ENCODE measurements around the gene MRGPRF. TPM values are rescaled to one million over a fixed set of nuclear protein-coding genes. Genes with fewer than 3 reads are reported as not detected.
A peak's percentile ranks its signal among the peaks of the same experiment; 100 is the strongest.

The MRGPRF gene
- total RNA-seq, 1 donor from 2014 or later = 13.2 TPM

GRCh38 chr11:69051381-69052342, 38.6 kb upstream of the MRGPRF start:
- ATAC-seq (no peak), DNase-seq (no peak)
- H3K4me1 ChIP-seq = peaks cover 16% of the 10 kb centered on the region
- peaks cover 8% of the 10 kb centered on the region for H3K36me3 ChIP-seq
- no peak for TF ChIP-seq CTCF (IDR thresholded peaks at IDR 0.05)
- no peaks in the 10 kb centered on the region for H3K27me3 ChIP-seq
- no peak overlapping the region for H3K4me3 ChIP-seq
- H3K27ac ChIP-seq = no peak overlapping the region
- no peaks in the 10 kb centered on the region for H3K9me3 ChIP-seq
- intact Hi-C loops (cut with DNase I) = no loop called here

GRCh38 chr11:69050592-69051380, 37.7 kb upstream of the MRGPRF start:
- no peak for DNase-seq
- Histone ChIP-seq H3K9me3 (no peaks in the 10 kb centered on the region), H3K27ac (no peak overlapping the region), H3K4me1 (peaks cover 16% of the 10 kb centered on the region), H3K27me3 (no peaks in the 10 kb centered on the region), H3K36me3 (peaks cover 8% of the 10 kb centered on the region), H3K4me3 (no peak overlapping the region)
- TF ChIP-seq CTCF (IDR thresholded peaks at IDR 0.05) = no peak
- no peak for ATAC-seq
- intact Hi-C loops (cut with DNase I) = no loop called here

GRCh38 chr11:69049490-69049867, 36.4 kb upstream of the MRGPRF start:
- DNase-seq (peak; percentile 80), ATAC-seq (peak; percentile 65)
- intact Hi-C loops (cut with DNase I) = no loop called here
- no peaks in the 10 kb centered on the region for H3K36me3 ChIP-seq
- H3K27ac ChIP-seq = peak overlapping the region; percentile 85
- H3K4me3 ChIP-seq = peak overlapping the region; percentile 98
- no peaks in the 10 kb centered on the region for H3K9me3 ChIP-seq
- no peaks in the 10 kb centered on the region for H3K27me3 ChIP-seq
- no peak for TF ChIP-seq CTCF (IDR thresholded peaks at IDR 0.05)
- peaks cover 16% of the 10 kb centered on the region for H3K4me1 ChIP-seq

GRCh38 chr11:69048694-69049489, 35.8 kb upstream of the MRGPRF start, which contains the start of gene TPCN2:
Gene TPCN2, plus strand, starts transcription at chr11:69048932. Its CDS starts 66 bp downstream, at chr11:69048998.
- Histone ChIP-seq H3K9me3 (no peaks in the 10 kb centered on the region), H3K4me3 (peak within 1 kb of the TSS; percentile 98), H3K4me1 (peaks cover 21% of the 10 kb centered on the region), H3K27me3 (no peaks in the 10 kb centered on the region), H3K27ac (peak within 1 kb of the TSS; percentile 85), H3K36me3 (no peaks in the 10 kb centered on the region)
- peak; percentile 96 for DNase-seq
- intact Hi-C loops (cut with DNase I) = no loop called here
- ATAC-seq = peak; percentile 96
- TF ChIP-seq CTCF (IDR thresholded peaks at IDR 0.05) = no peak

- Histone ChIP-seq H3K9me3 (no peaks in the 10 kb centered on the region), H3K36me3 (no peaks in the 10 kb centered on the region), H3K27me3 (no peaks in the 10 kb centered on the region), H3K4me1 (peaks cover 21% of the 10 kb centered on the region), H3K4me3 (peak overlapping the region; percentile 98), H3K27ac (peak overlapping the region; percentile 18)
- DNase-seq (no peak), ATAC-seq (no peak)
- intact Hi-C loops (cut with DNase I) = no loop called here
- no peak for TF ChIP-seq CTCF (IDR thresholded peaks at IDR 0.05)
These were observed 35.1 kb upstream of the MRGPRF start for GRCh38 chr11:69048031-69048693.
